Keratinocyte (primary cell): ENCODE measurements around the gene AXL. TPM values are rescaled to one million over a fixed set of nuclear protein-coding genes. Genes with fewer than 3 reads are reported as not detected.

Experiments
- DNase-seq: peaks from one replicate; pipeline ENCODE4 v3.0.0-alpha.2; 2011; ENCODE audit warnings: low read depth, missing footprints, low spot score
- FAIRE-seq: peaks from 2 replicates; lab custom pipeline; 2011; peaks lifted over from hg19 to GRCh38; lab: Jason Lieb, UNC
- H2AFZ ChIP-seq: 2 replicates; pipeline ENCODE4 v1.6.0; 2012; ENCODE audit warnings: low read length, control low read depth, inconsistent platforms; ENCODE audit not compliant: control insufficient read depth
- H3K27ac ChIP-seq: 2 replicates; pipeline ENCODE4 v1.5.1; 2011; ENCODE audit warnings: low read length; ENCODE audit not compliant: control insufficient read depth, insufficient read depth
- H3K27me3 ChIP-seq: 3 replicates; pipeline ENCODE4 v1.6.0; 2011; ENCODE audit warnings: low read length; ENCODE audit not compliant: control insufficient read depth, insufficient read depth; ENCODE audit errors: extremely low read depth
- H3K36me3 ChIP-seq, 2 experiments: 2 replicates in 1 of 2; 3 replicates in 1 of 2; pipeline ENCODE4 v1.5.1; 2011; ENCODE audit warnings: low read length in 2 of 2, mild to moderate bottlenecking in 1 of 2; ENCODE audit not compliant: control insufficient read depth in 2 of 2, insufficient read depth in 2 of 2; ENCODE audit errors: extremely low read depth in 1 of 2
- H3K4me1 ChIP-seq: 3 replicates; pipeline ENCODE4 v1.5.1; 2011; ENCODE audit warnings: low read length; ENCODE audit not compliant: control insufficient read depth, insufficient read depth; ENCODE audit errors: extremely low read depth
- H3K4me2 ChIP-seq: 3 replicates; pipeline ENCODE4 v1.6.0; 2011; ENCODE audit warnings: low read depth, low read length; ENCODE audit not compliant: control insufficient read depth, insufficient read depth; ENCODE audit errors: extremely low read depth
- H3K4me3 ChIP-seq, 3 experiments: fragments of 200-600 bp in 1 of 3; sonication (generic) in 1 of 3; 2 replicates in 2 of 3; 3 replicates in 1 of 3; pipeline ENCODE4 v1.5.1; 2011 to 2016; ENCODE audit warnings: low read length in 3 of 3, mild to moderate bottlenecking in 3 of 3, control low read depth in 2 of 3, inconsistent platforms in 1 of 3, low read depth in 1 of 3, mixed read lengths in 1 of 3, mixed run types in 1 of 3, moderate library complexity in 1 of 3; ENCODE audit not compliant: control insufficient read depth in 2 of 3, insufficient read depth in 2 of 3; ENCODE audit errors: extremely low read depth in 1 of 3
- H3K79me2 ChIP-seq: 2 replicates; pipeline ENCODE4 v1.6.0; 2012; ENCODE audit warnings: low read length; ENCODE audit not compliant: control insufficient read depth, insufficient read depth
- H3K9ac ChIP-seq: 3 replicates; pipeline ENCODE4 v1.6.0; 2011; ENCODE audit warnings: low read length; ENCODE audit not compliant: control insufficient read depth, insufficient read depth; ENCODE audit errors: extremely low read depth
- H3K9me1 ChIP-seq: 3 replicates; pipeline ENCODE4 v1.6.0; 2011; ENCODE audit warnings: low read length; ENCODE audit not compliant: control insufficient read depth, insufficient read depth; ENCODE audit errors: extremely low read depth
- H3K9me3 ChIP-seq: 2 replicates; pipeline ENCODE4 v1.5.1; 2012; ENCODE audit warnings: low read depth, low read length; ENCODE audit not compliant: control insufficient read depth
- H4K20me1 ChIP-seq: 3 replicates; pipeline ENCODE4 v1.6.0; 2011; ENCODE audit warnings: low read length; ENCODE audit not compliant: control insufficient read depth, insufficient read depth; ENCODE audit errors: extremely low read depth
- CTCF ChIP-seq, 3 experiments: IDR thresholded peaks in 1 of 3; conservative IDR thresholded peaks in 1 of 3; optimal IDR thresholded peaks in 1 of 3; 2 replicates in 2 of 3; 3 replicates in 1 of 3; pipeline versions ENCODE3 to v1.5.1; 2011; ENCODE audit warnings: low read length in 3 of 3, mild to moderate bottlenecking in 3 of 3, moderate library complexity in 2 of 3, control low read depth in 1 of 3, inconsistent platforms in 1 of 3; ENCODE audit not compliant: insufficient read depth in 2 of 3; ENCODE audit errors: extremely low read depth in 1 of 3
- EZH2 ChIP-seq: IDR thresholded peaks from one replicate; pipeline ENCODE4 v1.6.1; 2012; ENCODE audit warnings: inconsistent platforms, mild to moderate bottlenecking, low read length, moderate library complexity
- dilution Hi-C: fragments of 300-500 bp; cut with MboI; formaldehyde crosslinking; loops from one replicate; pipeline ENCODE4 v1.7.0; 2020; ENCODE audit warnings: low sequenced_read_pairs; ENCODE audit not compliant: extremely low pct_ligation_motif_present
- polyA plus RNA-seq, 5 experiments: library from polyadenylated mRNA; depleted of rRNA in 3 of 5; stranded (reverse) in 3 of 5; stranded (forward) in 1 of 5; unstranded in 1 of 5; fragments of >200 nt; gene quantifications; 1 replicate in 1 of 5; 2 replicates in 3 of 5; 3 replicates in 1 of 5; pipeline versions ENCODE4 v1.2.1 to v1.2.3, GENCODE V29; 2011 to 2012; ENCODE audit warnings: missing spikeins in 2 of 5, low read depth in 1 of 5, low replicate concordance in 1 of 5

Gene AXL
- polyA plus RNA-seq, 1 donor (not counting 4 experiments of a cell fraction or from before 2014, with no cell fraction given) = 21.7 TPM

DNA sequence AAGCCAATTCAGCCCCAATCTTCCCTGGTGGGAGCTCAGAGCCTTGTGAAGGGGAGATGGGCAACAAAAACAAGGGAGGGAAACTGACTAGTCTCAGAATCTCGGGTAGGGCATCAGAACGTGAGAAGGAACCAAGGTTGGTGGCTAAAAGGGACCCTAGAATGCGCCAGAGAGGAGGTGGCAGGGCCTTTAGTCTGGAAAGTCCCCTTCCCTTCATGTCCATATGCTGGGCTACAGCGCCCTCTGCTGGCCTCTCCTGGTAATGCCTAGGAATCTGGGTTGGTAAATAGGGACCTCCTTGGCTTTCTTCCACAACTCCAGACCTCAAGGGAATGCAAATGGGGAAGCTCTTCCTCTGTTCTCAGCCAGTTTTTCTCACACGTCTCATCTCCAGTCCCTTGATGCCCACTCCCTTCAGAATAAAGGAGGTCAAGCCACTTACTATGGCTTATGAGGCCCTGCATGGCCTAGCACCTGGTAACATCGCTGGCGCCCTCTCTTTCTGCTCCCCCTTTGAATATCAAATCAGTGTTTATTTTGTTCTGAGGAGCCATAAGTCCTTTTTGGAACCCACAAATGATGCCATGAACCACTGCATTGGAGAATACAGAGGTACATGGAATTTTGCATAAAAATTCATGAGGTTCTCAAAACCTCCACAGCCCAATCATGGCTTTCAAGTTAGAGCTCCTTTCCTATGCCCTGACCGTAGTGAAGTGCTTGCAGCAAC lies 89.6 kb downstream of the AXL start:
- no peaks in the 10 kb centered on the region for H4K20me1 ChIP-seq
- peak; percentile 56 for FAIRE-seq
- dilution Hi-C loops = no loop called here

DNA sequence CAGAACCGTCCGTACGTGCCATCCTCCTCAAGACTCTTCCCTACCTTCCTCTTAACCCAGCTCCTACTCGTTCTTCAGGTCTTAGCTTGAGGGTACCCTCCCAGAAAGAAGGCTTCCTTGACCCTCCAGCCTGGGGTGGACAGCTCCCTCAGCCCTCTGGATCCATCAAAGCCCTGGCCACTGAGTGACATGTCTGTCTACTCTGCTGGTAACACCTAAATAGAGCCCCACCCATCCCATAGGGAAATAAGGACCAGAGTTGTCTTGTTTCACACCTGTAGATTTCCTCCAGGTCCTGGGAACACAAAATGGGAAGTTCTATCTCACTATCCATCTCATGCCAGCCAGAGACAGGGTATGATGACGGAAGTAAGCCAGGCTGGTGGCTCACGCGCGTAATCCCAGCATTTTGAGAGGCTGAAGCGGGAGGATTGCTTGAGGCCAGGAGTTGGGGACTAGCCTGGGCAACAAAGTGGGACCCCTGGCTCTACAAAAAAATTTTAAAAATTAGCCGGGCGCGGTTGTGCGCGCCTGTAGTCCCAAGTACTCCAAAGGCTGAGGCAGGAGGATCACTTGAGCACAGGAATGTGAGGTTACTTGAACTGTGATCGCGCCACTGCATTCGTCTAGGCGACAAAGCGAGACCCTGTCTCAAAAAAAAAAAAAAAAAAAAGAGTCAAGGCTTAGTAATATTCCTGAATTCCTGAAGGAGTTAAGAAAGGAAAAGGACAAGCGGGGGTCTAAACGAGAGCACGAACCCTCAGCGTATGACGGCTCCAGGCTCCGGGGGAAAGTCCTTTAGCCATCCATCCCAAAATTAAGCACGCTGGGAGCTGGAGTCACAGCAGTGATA lies 90.4 kb downstream of the AXL start:
- DNase-seq = no peak
- Histone ChIP-seq H3K4me3 (peak overlapping the region; percentile 79 to 95 (median 89)), H3K9me3 (no peaks in the 10 kb centered on the region), H4K20me1 (no peaks in the 10 kb centered on the region), H2AFZ (peak overlapping the region; percentile 92), H3K9ac (peak overlapping the region; percentile 95), H3K4me1 (peaks cover 24% of the 10 kb centered on the region), H3K27ac (peak overlapping the region; percentile 97), H3K79me2 (peaks cover 28% of the 10 kb centered on the region), H3K27me3 (no peaks in the 10 kb centered on the region), H3K9me1 (no peaks in the 10 kb centered on the region), H3K36me3 (peaks cover 26 to 30% of the 10 kb centered on the region in 2 experiments), H3K4me2 (peak overlapping the region; percentile 99)
- no peak for TF ChIP-seq EZH2
- no peak for TF ChIP-seq CTCF (optimal IDR thresholded peaks at IDR 0.05 in 1 of 3, IDR thresholded peaks at IDR 0.05 in 1 of 3, conservative IDR thresholded peaks at IDR 0.05 in 1 of 3; ENCODE audit: extremely low read depth in 1 of 3, insufficient read depth in 2 of 3, low read length in 3 of 3)
- dilution Hi-C loops = no loop called here
- FAIRE-seq = no peak

More for the DNA sequence above, 89.6 kb downstream of the AXL start:
- peak overlapping the region; percentile 97 for H3K27ac ChIP-seq
- H3K9ac ChIP-seq = peak overlapping the region; percentile 95
- no peaks in the 10 kb centered on the region for H3K9me1 ChIP-seq
- peak overlapping the region; percentile 99 for H3K4me2 ChIP-seq
- peak overlapping the region in 1 of 3 experiments; percentile 95 for H3K4me3 ChIP-seq
- H3K79me2 ChIP-seq = peaks cover 28% of the 10 kb centered on the region
- H3K36me3 ChIP-seq = peaks cover 33 to 38% of the 10 kb centered on the region in 2 experiments
- H3K9me3 ChIP-seq = no peaks in the 10 kb centered on the region
- peak; percentile 55 for DNase-seq
- H3K27me3 ChIP-seq = no peaks in the 10 kb centered on the region
- H3K4me1 ChIP-seq = peaks cover 24% of the 10 kb centered on the region
- H2AFZ ChIP-seq = no peak overlapping the region
- no peak for TF ChIP-seq EZH2
- peak; percentile 89 to 99 (median 91) for TF ChIP-seq CTCF (optimal IDR thresholded peaks at IDR 0.05 in 1 of 3, IDR thresholded peaks at IDR 0.05 in 1 of 3, conservative IDR thresholded peaks at IDR 0.05 in 1 of 3; ENCODE audit: extremely low read depth in 1 of 3, insufficient read depth in 2 of 3, low read length in 3 of 3)
